Liver (tissue), 9 donors: ENCODE results near the gene CBFB. TPM values are rescaled to one million over a fixed set of nuclear protein-coding genes. Genes with fewer than 3 reads are reported as not detected.

Experiments
- DNase-seq: peaks from one replicate; pipeline ENCODE4 v3.0.0-alpha.2; 2017; ENCODE audit warnings: low spot score
- H3K27ac ChIP-seq, 2 donors: one replicate each; pipeline ENCODE4 v1.7.0; 2013; ENCODE audit warnings: inconsistent platforms in 2 of 2, low read length in 2 of 2, control low read depth in 1 of 2, low read depth in 1 of 2, mild to moderate bottlenecking in 1 of 2
- H3K27me3 ChIP-seq, 4 donors: one replicate each; pipeline versions ENCODE4 v1.6.1 to v1.7.0; 2013; ENCODE audit warnings: low read length in 3 of 4, inconsistent platforms in 1 of 4, mild to moderate bottlenecking in 1 of 4, moderate library complexity in 1 of 4; ENCODE audit not compliant: control insufficient read depth in 4 of 4, insufficient read depth in 4 of 4
- H3K36me3 ChIP-seq, 4 donors: one replicate each; pipeline versions ENCODE4 v1.6.1 to v1.7.0; 2013; ENCODE audit warnings: low read length in 3 of 4, mild to moderate bottlenecking in 3 of 4, low read depth in 1 of 4, moderate library complexity in 1 of 4; ENCODE audit not compliant: control insufficient read depth in 4 of 4, insufficient read depth in 3 of 4
- H3K4me1 ChIP-seq, 4 donors: one replicate each; pipeline versions ENCODE4 v1.6.1 to v1.7.0; 2013; ENCODE audit warnings: low read length in 3 of 4, mild to moderate bottlenecking in 3 of 4, moderate library complexity in 1 of 4; ENCODE audit not compliant: control insufficient read depth in 4 of 4, insufficient read depth in 4 of 4
- H3K4me3 ChIP-seq, 3 donors: one replicate each; pipeline versions ENCODE4 v1.6.1 to v1.7.0; 2013; ENCODE audit warnings: low read length in 3 of 3, control low read depth in 1 of 3, low read depth in 1 of 3, mild to moderate bottlenecking in 1 of 3
- H3K9ac ChIP-seq, 2 donors: one replicate each; pipeline ENCODE4 v1.7.0; 2013; ENCODE audit warnings: low read length in 2 of 2, mild to moderate bottlenecking in 2 of 2, moderate library complexity in 2 of 2, control low read depth in 1 of 2, low read depth in 1 of 2
- H3K9me3 ChIP-seq, 4 donors: one replicate each; pipeline versions ENCODE4 v1.6.1 to v1.7.0; 2013; ENCODE audit warnings: low read length in 3 of 4; ENCODE audit not compliant: control insufficient read depth in 4 of 4
- ATF3 ChIP-seq: IDR thresholded peaks from 2 replicates; pipeline ENCODE4 v1.6.1; 2016; ENCODE audit warnings: antibody characterized with exemption
- CTCF ChIP-seq: fragments of 150-350 bp; IDR thresholded peaks from 2 replicates; pipeline ENCODE4 v1.5.1; 2017; ENCODE audit warnings: improper control_type of control experiment, low read depth, low read length; ENCODE audit not compliant: missing input control
- EGR1 ChIP-seq, 2 donors: IDR thresholded peaks; 2 replicates each; pipeline ENCODE4 v1.6.1; 2016 to 2018; ENCODE audit warnings: antibody characterized with exemption in 2 of 2, low read depth in 2 of 2
- FOXA1 ChIP-seq: IDR thresholded peaks from 2 replicates; pipeline ENCODE4 v1.6.1; 2016; ENCODE audit warnings: antibody characterized with exemption
- GABPA ChIP-seq, 2 donors: IDR thresholded peaks in 1 of 2; conservative IDR thresholded peaks in 1 of 2; 2 replicates each; pipeline ENCODE4 v1.6.1; 2016; ENCODE audit warnings: antibody characterized with exemption in 2 of 2, mild to moderate bottlenecking in 1 of 2, moderate library complexity in 1 of 2
- HNF4A ChIP-seq, 2 donors: conservative IDR thresholded peaks; 2 replicates each; pipeline ENCODE4 v1.6.1; 2016; ENCODE audit warnings: antibody characterized with exemption in 2 of 2, mild to moderate bottlenecking in 2 of 2
- HNF4G ChIP-seq: IDR thresholded peaks from 2 replicates; pipeline ENCODE4 v1.6.1; 2016; ENCODE audit warnings: antibody characterized with exemption
- JUND ChIP-seq, 2 donors: IDR thresholded peaks; 2 replicates each; pipeline ENCODE4 v1.6.1; 2016; ENCODE audit warnings: antibody characterized with exemption in 2 of 2
- NR2F2 ChIP-seq: IDR thresholded peaks from 2 replicates; pipeline ENCODE4 v1.6.1; 2016; ENCODE audit warnings: antibody characterized with exemption
- RAD21 ChIP-seq, 2 donors: IDR thresholded peaks; 2 replicates each; pipeline ENCODE4 v1.6.1; 2016; ENCODE audit warnings: antibody characterized with exemption in 2 of 2, mild to moderate bottlenecking in 2 of 2
- REST ChIP-seq: IDR thresholded peaks from 2 replicates; pipeline ENCODE4 v1.6.1; 2016; ENCODE audit warnings: antibody characterized with exemption, mild to moderate bottlenecking
- RXRA ChIP-seq, 2 donors: IDR thresholded peaks; 2 replicates each; pipeline ENCODE4 v1.6.1; 2017 to 2018; ENCODE audit warnings: antibody characterized with exemption in 2 of 2, mild to moderate bottlenecking in 1 of 2
- SP1 ChIP-seq: IDR thresholded peaks from 2 replicates; pipeline ENCODE4 v1.6.1; 2018; ENCODE audit warnings: antibody characterized with exemption, mild to moderate bottlenecking
- TAF1 ChIP-seq: conservative IDR thresholded peaks from 2 replicates; pipeline ENCODE4 v1.6.1; 2016; ENCODE audit warnings: antibody characterized with exemption, mild to moderate bottlenecking
- YY1 ChIP-seq: IDR thresholded peaks from 2 replicates; pipeline ENCODE4 v1.6.1; 2016; ENCODE audit warnings: antibody characterized with exemption, mild to moderate bottlenecking
- ZBTB33 ChIP-seq: IDR thresholded peaks from 2 replicates; pipeline ENCODE4 v1.6.1; 2016; ENCODE audit warnings: antibody characterized with exemption
- WGBS: extraction: QIAGEN DNeasy Blood & Tissue Kit; methylation state at CpG from one replicate; pipeline ENCODE4 v1.1.7; 2013; 5-methylcytosine and 5-hydroxymethylcytosine counted together
- polyA plus RNA-seq, 2 donors: library from polyadenylated mRNA; stranded (reverse) in 1 of 2; unstranded in 1 of 2; fragments of 200-250 nt in 1 of 2; fragments of >200 nt in 1 of 2; fragmentation: Nextera tagmentation in 1 of 2; extraction: Ambion mirVana in 1 of 2; gene quantifications; one replicate each; pipeline versions ENCODE4 v1.2.1 to v1.2.3, GENCODE V29; 2013 to 2015
- total RNA-seq, 2 donors: library from RNA; depleted of rRNA; stranded (reverse); fragments of >200 nt; gene quantifications; one replicate each; pipeline ENCODE4 v1.2.3, GENCODE V29; 2014
- donor health status: healthy.
- donor health status: healthy.
- donor health status: healthy.
- donor health status: healthy.
- donor health status: healthy.

Gene CBFB
- total and polyA plus RNA-seq, 4 donors = 6.8 to 19.3 (median 11.2) TPM

- H3K36me3 ChIP-seq = peaks cover 0 to 10% (median 4%) of the 10 kb centered on the region in 4 donors
- no peak overlapping the region for H3K4me3 ChIP-seq
- no peaks in the 10 kb centered on the region for H3K9me3 ChIP-seq
- H3K27me3 ChIP-seq = no peaks in the 10 kb centered on the region
- H3K9ac ChIP-seq = no peak overlapping the region
- no peaks in the 10 kb centered on the region for H3K4me1 ChIP-seq
- TF ChIP-seq REST (no peak), ATF3 (no peak), FOXA1 (no peak), TAF1 (no peak), NR2F2 (no peak), CTCF (no peak), HNF4G (no peak), RAD21 (IDR thresholded peaks at IDR 0.05) (no peak), RXRA (IDR thresholded peaks at IDR 0.05) (no peak), HNF4A (conservative IDR thresholded peaks at IDR 0.05) (no peak), EGR1 (IDR thresholded peaks at IDR 0.05; ENCODE audit: low read depth in 2 of 2) (no peak), SP1 (no peak), YY1 (no peak), GABPA (IDR thresholded peaks at IDR 0.05 in 1 of 2, conservative IDR thresholded peaks at IDR 0.05 in 1 of 2) (no peak), ZBTB33 (no peak)
- WGBS = 64% methylated on average over 2 of the region's 2 CpGs
- DNase-seq = no peak
- no peak overlapping the region for H3K27ac ChIP-seq
Measured at GRCh38 chr16:67063008-67063407, 34.1 kb downstream of the CBFB start.

- Histone ChIP-seq H3K27me3 (no peaks in the 10 kb centered on the region), H3K9ac (no peak overlapping the region), H3K4me3 (no peak overlapping the region), H3K27ac (no peak overlapping the region), H3K36me3 (peaks cover 0 to 24% (median 13%) of the 10 kb centered on the region in 4 donors), H3K4me1 (no peaks in the 10 kb centered on the region), H3K9me3 (no peaks in the 10 kb centered on the region)
- WGBS = 98% methylated on average over 2 of the region's 2 CpGs
- no peak for TF ChIP-seq JUND (IDR thresholded peaks at IDR 0.05)
- TF ChIP-seq FOXA1 = no peak
- TF ChIP-seq RXRA (IDR thresholded peaks at IDR 0.05) = no peak
- TF ChIP-seq HNF4G = no peak
- no peak for TF ChIP-seq SP1
- no peak for TF ChIP-seq EGR1 (IDR thresholded peaks at IDR 0.05; ENCODE audit: low read depth in 2 of 2)
- TF ChIP-seq GABPA (IDR thresholded peaks at IDR 0.05 in 1 of 2, conservative IDR thresholded peaks at IDR 0.05 in 1 of 2) = no peak
- TF ChIP-seq RAD21 (IDR thresholded peaks at IDR 0.05) = no peak
- TF ChIP-seq ZBTB33 = no peak
- no peak for TF ChIP-seq YY1
- DNase-seq = no peak
Measured at GRCh38 chr16:67068212-67068753, 39.3 kb downstream of the CBFB start.
